HG03565 (cell line): ENCODE results near the gene TMEM214.
A peak's percentile ranks its signal among the peaks of the same experiment; 100 is the strongest.

Experiments used
- ATAC-seq: cut with Tn5 transposase; IDR thresholded peaks from one replicate; pipeline ENCODE4 v1.9.1; 2021; ENCODE audit warnings: mild to moderate bottlenecking, moderate library complexity; ENCODE audit not compliant: unreplicated experiment

The TMEM214 gene

GRCh38 chr2:27032495-27033252 lies at the start of gene TMEM214:
TMEM214 (plus strand) TSS chr2:27032965; CDS start chr2:27033016, 51 bp downstream.
- ATAC-seq, result peak; percentile 82

- no peak for ATAC-seq
Measured at GRCh38 chr2:26983746-26984145, 49.0 kb upstream of the TMEM214 start.

GRCh38 chr2:26985807-26986206 lies 47.0 kb upstream of the TMEM214 start:
- ATAC-seq, result no peak

GRCh38 chr2:26986576-26986975 lies 46.2 kb upstream of the TMEM214 start:
- no peak for ATAC-seq

GRCh38 chr2:26988058-26988860 lies 44.5 kb upstream of the TMEM214 start:
- ATAC-seq, result no peak

GRCh38 chr2:26989156-26989555 lies 43.6 kb upstream of the TMEM214 start:
- ATAC-seq, result no peak

- ATAC-seq, result no peak
Measured at GRCh38 chr2:26991717-26992116, 41.0 kb upstream of the TMEM214 start.

GRCh38 chr2:26993768-26994167 lies 39.0 kb upstream of the TMEM214 start:
- no peak for ATAC-seq

GRCh38 chr2:26994983-26995382 lies 37.8 kb upstream of the TMEM214 start:
- no peak for ATAC-seq

GRCh38 chr2:26997394-26997793 lies 35.4 kb upstream of the TMEM214 start:
- ATAC-seq, result no peak

GRCh38 chr2:26998323-26998722 lies 34.4 kb upstream of the TMEM214 start:
- ATAC-seq, result no peak

GRCh38 chr2:27000228-27000627 lies 32.5 kb upstream of the TMEM214 start:
- ATAC-seq, result no peak

- no peak for ATAC-seq
Measured at GRCh38 chr2:27000995-27001394, 31.8 kb upstream of the TMEM214 start.

GRCh38 chr2:27001950-27002349 lies 30.8 kb upstream of the TMEM214 start:
- no peak for ATAC-seq

GRCh38 chr2:27003007-27003406 lies 29.8 kb upstream of the TMEM214 start:
- no peak for ATAC-seq

GRCh38 chr2:27003857-27004256 lies 28.9 kb upstream of the TMEM214 start:
- ATAC-seq, result no peak

GRCh38 chr2:27006602-27007415 lies 26.0 kb upstream of the TMEM214 start:
- ATAC-seq, result no peak

- no peak for ATAC-seq
Measured at GRCh38 chr2:27007416-27008374, 25.1 kb upstream of the TMEM214 start.

GRCh38 chr2:27008678-27009077 lies 24.1 kb upstream of the TMEM214 start:
- no peak for ATAC-seq

- ATAC-seq, result no peak
Measured at GRCh38 chr2:27009083-27009482, 23.7 kb upstream of the TMEM214 start.
